GM23248 (cell line): ENCODE results near the gene NAV2.

Experiments
- EZH2 ChIP-seq: fragments of 200-600 bp; sonication (generic); IDR thresholded peaks from 2 replicates; pipeline ENCODE4 v1.6.1; 2018; ENCODE audit warnings: antibody characterized with exemption, mild to moderate bottlenecking; ENCODE audit not compliant: insufficient read depth, poor library complexity, severe bottlenecking
- EZH2phosphoT487 ChIP-seq: fragments of 200-600 bp; sonication (generic); IDR thresholded peaks from 2 replicates; pipeline ENCODE4 v1.6.1; 2018; ENCODE audit warnings: antibody characterized with exemption, moderate library complexity, mild to moderate bottlenecking, low read depth; ENCODE audit not compliant: insufficient read depth

GRCh38 chr11:20125927-20126326, 413.3 kb downstream of the NAV2 start:
- TF ChIP-seq EZH2 (no peak), EZH2phosphoT487 (no peak)
